Type B pancreatic cell (in vitro differentiated cells): ENCODE measurements around the gene HACD4. TPM values are rescaled to one million over a fixed set of nuclear protein-coding genes. Genes with fewer than 3 reads are reported as not detected.

Experiments used
- DNase-seq: peaks from one replicate; pipeline ENCODE4 v3.0.0; 2021; ENCODE audit warnings: mixed read lengths; ENCODE audit not compliant: unreplicated experiment; ENCODE audit errors: extremely low spot score
- H3K27ac Mint-ChIP-seq: 2 replicates; pipeline ENCODE4 v1.8.0; 2021; ENCODE audit warnings: mild to moderate bottlenecking, mixed read lengths
- H3K27me3 Mint-ChIP-seq: 2 replicates; pipeline ENCODE4 v1.8.0; 2021; ENCODE audit warnings: mixed read lengths
- H3K36me3 Mint-ChIP-seq: 2 replicates; pipeline ENCODE4 v1.8.0; 2021; ENCODE audit warnings: mixed read lengths
- H3K4me1 Mint-ChIP-seq: one replicate; pipeline ENCODE4 v1.8.0; 2021; ENCODE audit warnings: mixed read lengths; ENCODE audit not compliant: unreplicated experiment
- H3K4me3 Mint-ChIP-seq: 2 replicates; pipeline ENCODE4 v1.8.0; 2021; ENCODE audit warnings: mild to moderate bottlenecking, mixed read lengths
- H3K9me3 Mint-ChIP-seq: 2 replicates; pipeline ENCODE4 v1.8.0; 2021; ENCODE audit warnings: mixed read lengths
- total RNA-seq: library from RNA; stranded (reverse); gene quantifications from 2 replicates; pipeline ENCODE4 v1.2.1, GENCODE V29; 2021; ENCODE audit warnings: low replicate concordance
- TF ChIP-seq, protein P1 (sequence below): fragments of 200-600 bp; sonication (generic); conservative IDR thresholded peaks from 2 replicates; pipeline ENCODE4 v1.5.0; 2021; ENCODE audit warnings: antibody characterized with exemption, mild to moderate bottlenecking

The HACD4 gene
- total RNA-seq, 1 donor from 2014 or later = 0.72 TPM

DNA sequence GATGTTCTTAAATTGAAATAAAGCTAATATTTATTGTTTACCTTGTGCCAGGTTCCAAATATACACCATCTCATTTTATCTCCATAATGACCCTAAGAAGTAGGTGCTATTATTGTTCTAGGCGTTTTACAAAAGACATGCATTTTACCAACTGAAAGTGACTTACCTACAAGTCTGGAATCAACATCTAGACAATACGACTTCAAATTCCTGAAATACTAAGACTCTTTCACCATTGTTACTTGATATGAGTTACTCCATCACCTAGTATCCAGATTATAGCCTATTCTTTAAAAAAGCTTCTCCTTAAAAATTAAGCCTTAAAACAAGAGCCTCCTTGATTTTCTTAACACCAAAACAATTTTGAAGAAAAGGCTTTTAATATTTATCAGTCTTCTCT, 13.3 kb downstream of the HACD4 start:
- DNase-seq = no peak
- H3K27me3 Mint-ChIP-seq = no peaks in the 10 kb centered on the region
- no peak overlapping the region for H3K27ac Mint-ChIP-seq
- H3K36me3 Mint-ChIP-seq = peaks cover 15% of the 10 kb centered on the region
- no peaks in the 10 kb centered on the region for H3K9me3 Mint-ChIP-seq
- peaks cover 3% of the 10 kb centered on the region for H3K4me1 Mint-ChIP-seq
- TF ChIP-seq, protein P1, sequence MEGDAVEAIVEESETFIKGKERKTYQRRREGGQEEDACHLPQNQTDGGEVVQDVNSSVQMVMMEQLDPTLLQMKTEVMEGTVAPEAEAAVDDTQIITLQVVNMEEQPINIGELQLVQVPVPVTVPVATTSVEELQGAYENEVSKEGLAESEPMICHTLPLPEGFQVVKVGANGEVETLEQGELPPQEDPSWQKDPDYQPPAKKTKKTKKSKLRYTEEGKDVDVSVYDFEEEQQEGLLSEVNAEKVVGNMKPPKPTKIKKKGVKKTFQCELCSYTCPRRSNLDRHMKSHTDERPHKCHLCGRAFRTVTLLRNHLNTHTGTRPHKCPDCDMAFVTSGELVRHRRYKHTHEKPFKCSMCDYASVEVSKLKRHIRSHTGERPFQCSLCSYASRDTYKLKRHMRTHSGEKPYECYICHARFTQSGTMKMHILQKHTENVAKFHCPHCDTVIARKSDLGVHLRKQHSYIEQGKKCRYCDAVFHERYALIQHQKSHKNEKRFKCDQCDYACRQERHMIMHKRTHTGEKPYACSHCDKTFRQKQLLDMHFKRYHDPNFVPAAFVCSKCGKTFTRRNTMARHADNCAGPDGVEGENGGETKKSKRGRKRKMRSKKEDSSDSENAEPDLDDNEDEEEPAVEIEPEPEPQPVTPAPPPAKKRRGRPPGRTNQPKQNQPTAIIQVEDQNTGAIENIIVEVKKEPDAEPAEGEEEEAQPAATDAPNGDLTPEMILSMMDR = no peak
- H3K4me3 Mint-ChIP-seq = no peak overlapping the region

DNA sequence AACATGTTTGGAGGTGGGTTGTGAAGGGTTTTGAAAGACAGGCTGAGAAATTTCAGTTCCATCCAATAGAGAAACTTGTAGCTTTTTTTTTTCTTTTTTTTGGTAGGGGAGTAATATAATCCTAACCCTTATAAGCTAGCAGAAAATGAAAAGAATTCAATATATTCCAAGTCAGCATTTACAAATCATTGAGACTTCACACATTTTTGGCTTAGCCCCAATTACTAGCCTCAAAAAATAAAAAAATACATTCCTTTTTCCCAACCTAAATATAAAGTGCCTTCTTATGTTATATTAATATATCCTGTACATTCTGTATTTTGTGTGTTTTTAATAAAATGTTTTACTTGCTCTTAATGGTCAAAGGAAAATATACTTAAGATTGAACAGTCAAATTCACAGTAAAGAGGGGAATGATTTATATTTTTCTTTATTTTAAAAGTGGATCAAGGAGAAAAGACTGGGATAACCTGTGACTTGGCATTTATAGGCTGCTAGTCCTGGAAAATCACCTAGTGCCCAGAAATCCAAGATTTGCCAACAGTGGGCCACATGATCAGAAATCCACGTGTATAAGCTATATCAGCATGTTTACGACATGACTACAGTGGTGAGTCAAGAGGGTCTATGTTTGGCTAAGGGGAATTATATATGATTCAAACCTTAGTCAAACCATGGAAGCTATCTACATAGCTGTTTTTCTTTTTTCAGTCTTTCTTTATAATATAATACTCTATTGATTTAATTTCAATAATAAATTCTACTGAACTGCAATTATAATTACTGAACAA, 14.5 kb downstream of the HACD4 start:
- Mint-ChIP-seq H3K4me3 (no peak overlapping the region), H3K36me3 (peaks cover 15% of the 10 kb centered on the region), H3K9me3 (no peaks in the 10 kb centered on the region), H3K27ac (no peak overlapping the region), H3K27me3 (no peaks in the 10 kb centered on the region), H3K4me1 (peaks cover 3% of the 10 kb centered on the region)
- no peak for DNase-seq
- TF ChIP-seq, protein P1 = no peak

DNA sequence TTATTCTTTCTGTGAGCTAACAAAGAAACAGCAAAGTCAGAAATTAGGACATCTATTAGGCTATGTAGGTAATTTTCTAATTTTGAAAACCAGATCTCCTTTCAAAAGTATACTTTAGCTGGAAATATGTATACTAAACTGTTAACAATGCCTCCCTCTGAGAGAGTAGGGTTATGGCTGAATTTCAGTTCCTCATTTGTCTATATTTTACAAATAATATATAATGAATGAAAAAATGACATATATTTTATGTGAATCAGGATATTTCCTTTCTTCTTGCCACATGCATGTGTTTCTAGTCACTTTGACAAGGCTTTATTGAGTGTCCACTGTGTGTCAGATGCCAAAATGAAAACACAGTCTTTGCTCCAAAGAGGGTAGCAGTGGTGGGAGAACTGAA, 15.4 kb downstream of the HACD4 start:
- no peak for DNase-seq
- TF ChIP-seq, protein P1 = no peak
- Mint-ChIP-seq H3K27ac (no peak overlapping the region), H3K27me3 (no peaks in the 10 kb centered on the region), H3K36me3 (peaks cover 12% of the 10 kb centered on the region), H3K4me1 (peaks cover 3% of the 10 kb centered on the region), H3K9me3 (no peaks in the 10 kb centered on the region), H3K4me3 (no peak overlapping the region)

DNA sequence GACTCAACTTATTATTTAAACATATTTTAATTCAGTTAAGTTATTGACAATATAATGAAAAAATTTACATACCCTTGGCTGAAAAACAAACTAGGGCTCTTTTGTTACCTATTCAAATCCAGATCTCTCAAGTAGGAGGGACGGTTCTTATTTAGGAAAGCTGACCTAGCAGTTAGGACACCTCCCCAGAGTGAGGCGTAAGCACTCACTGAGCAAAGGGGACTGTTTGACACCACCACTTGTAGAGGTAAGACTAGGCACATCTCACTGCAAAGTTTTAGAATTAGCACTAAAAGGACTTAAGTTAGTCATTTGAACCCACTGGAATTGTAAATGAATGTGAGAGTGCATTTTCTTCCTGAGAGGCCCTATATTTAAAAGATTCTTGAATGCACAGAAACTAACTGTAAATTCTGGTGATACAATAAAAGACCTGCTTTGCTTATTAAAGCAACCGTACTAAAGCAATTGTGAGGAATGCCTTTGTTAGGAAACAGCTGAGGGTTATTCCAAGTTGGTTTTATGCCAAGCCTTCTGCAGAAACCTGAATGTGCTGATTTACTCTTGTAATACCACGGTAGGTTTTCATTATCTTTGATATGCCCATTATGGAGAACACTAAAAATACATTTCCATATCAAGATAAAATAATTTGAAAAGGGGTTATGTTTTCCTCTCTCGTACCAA, 16.2 kb downstream of the HACD4 start:
- peaks cover 9% of the 10 kb centered on the region for H3K36me3 Mint-ChIP-seq
- DNase-seq = no peak
- H3K4me3 Mint-ChIP-seq = no peak overlapping the region
- no peaks in the 10 kb centered on the region for H3K9me3 Mint-ChIP-seq
- H3K27me3 Mint-ChIP-seq = no peaks in the 10 kb centered on the region
- H3K27ac Mint-ChIP-seq = no peak overlapping the region
- peaks cover 3% of the 10 kb centered on the region for H3K4me1 Mint-ChIP-seq
- TF ChIP-seq, protein P1 = no peak

DNA sequence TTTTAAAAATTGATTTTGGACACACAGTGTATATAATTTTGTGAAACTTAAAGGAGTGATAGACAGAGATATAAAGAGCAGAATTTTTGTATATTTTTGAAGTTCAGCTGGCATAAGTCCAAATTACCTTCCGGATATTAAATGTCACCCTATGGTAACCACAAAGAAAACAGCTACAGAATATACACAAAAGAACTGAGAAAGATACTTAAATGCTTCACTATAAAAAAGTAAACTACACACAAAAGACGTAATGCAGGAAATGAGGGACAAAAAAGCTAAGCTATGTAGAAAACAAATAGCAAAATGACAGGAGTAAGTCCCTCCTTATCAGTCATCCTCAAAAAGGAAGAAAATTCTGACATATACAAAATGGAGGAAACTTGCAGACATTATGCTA, 29.4 kb downstream of the HACD4 start:
- Mint-ChIP-seq H3K4me1 (no peaks in the 10 kb centered on the region), H3K27me3 (no peaks in the 10 kb centered on the region), H3K4me3 (no peak overlapping the region), H3K27ac (no peak overlapping the region), H3K9me3 (peaks cover 4% of the 10 kb centered on the region), H3K36me3 (peaks cover 6% of the 10 kb centered on the region)
- TF ChIP-seq, protein P1 = no peak
- no peak for DNase-seq
